Upper lobe of left lung (tissue), 4 donors: ENCODE results near the gene RAB37.

Experiments
- CTCF ChIP-seq, 6 experiments: fragments of 450-650 bp in 4 of 6; fragments of 200-600 bp in 2 of 6; sonication (generic) in 2 of 6; IDR thresholded peaks; one replicate each; pipeline ENCODE4 v1.5.1; 2016 to 2019; ENCODE audit warnings: antibody characterized with exemption in 6 of 6
- POLR2A ChIP-seq, 4 donors: fragments of 450-650 bp; IDR thresholded peaks; one replicate each; pipeline ENCODE4 v1.5.1; 2016 to 2017; ENCODE audit warnings: antibody characterized with exemption in 4 of 4, mild to moderate bottlenecking in 2 of 4

- no peak for TF ChIP-seq CTCF (IDR thresholded peaks at IDR 0.05)
- no peak for TF ChIP-seq POLR2A (IDR thresholded peaks at IDR 0.05)
Observed at GRCh38 chr17:74761931-74762330, 24.9 kb downstream of the RAB37 start.
